HL-60 (cell line): ENCODE results near the gene STAG3.

Experiments used
- DNase-seq, 2 experiments: peaks; one replicate each; pipeline ENCODE4 v3.0.0-alpha.2; 2010 to 2020; ENCODE audit warnings: low read depth in 1 of 2, low spot score in 1 of 2
- H3K27ac ChIP-seq: fragments of 250-450 bp; sonication (Bioruptor Pico); replicated peaks from 2 replicates; pipeline ENCODE4 v1.5.1; 2020; ENCODE audit warnings: mild to moderate bottlenecking, moderate library complexity
- H3K27me3 ChIP-seq: fragments of 250-450 bp; sonication (Bioruptor Pico); 2 replicates; pipeline ENCODE4 v1.5.1; 2021; ENCODE audit warnings: mild to moderate bottlenecking, moderate library complexity; ENCODE audit not compliant: insufficient read depth, poor library complexity, severe bottlenecking
- H3K4me3 ChIP-seq: replicated peaks from 2 replicates; pipeline ENCODE4 v1.5.1; 2011; ENCODE audit warnings: mild to moderate bottlenecking, control low read depth, low read length; ENCODE audit not compliant: insufficient read depth
- CTCF ChIP-seq: IDR thresholded peaks from one replicate; pipeline ENCODE4 v1.5.1; 2011; ENCODE audit warnings: low read length, control low read depth, inconsistent platforms; ENCODE audit not compliant: insufficient read depth
- GABPA ChIP-seq: IDR thresholded peaks from 2 replicates; pipeline ENCODE4 v1.6.1; 2012; ENCODE audit warnings: low read depth
- POLR2AphosphoS5 ChIP-seq: IDR thresholded peaks from 2 replicates; pipeline ENCODE4 v1.6.1; 2012; ENCODE audit warnings: low read depth
- REST ChIP-seq: IDR thresholded peaks from 2 replicates; pipeline ENCODE4 v1.6.1; 2012; ENCODE audit warnings: low read depth; ENCODE audit not compliant: insufficient replicate concordance
- SPI1 ChIP-seq: IDR thresholded peaks from 2 replicates; pipeline ENCODE4 v1.6.1; 2012; ENCODE audit warnings: low read depth, mild to moderate bottlenecking, borderline replicate concordance

The STAG3 gene

GRCh38 chr7:100170101-100170897, 7.4 kb upstream of the STAG3 start:
- Histone ChIP-seq H3K27me3 (peaks cover 25% of the 10 kb centered on the region), H3K4me3 (no peak overlapping the region), H3K27ac (no peak overlapping the region)
- TF ChIP-seq GABPA: no peak
- TF ChIP-seq CTCF: no peak
- no peak for TF ChIP-seq POLR2AphosphoS5
- no peak for TF ChIP-seq SPI1
- TF ChIP-seq REST: no peak
- no peak for DNase-seq

GRCh38 chr7:100171087-100171681, 6.5 kb upstream of the STAG3 start:
- Histone ChIP-seq H3K4me3 (no peak overlapping the region), H3K27ac (no peak overlapping the region), H3K27me3 (peaks cover 25% of the 10 kb centered on the region)
- TF ChIP-seq REST (no peak), CTCF (no peak), GABPA (no peak), POLR2AphosphoS5 (no peak), SPI1 (no peak)
- DNase-seq: no peak

- no peak for TF ChIP-seq CTCF
- no peak for TF ChIP-seq SPI1
- TF ChIP-seq POLR2AphosphoS5: no peak
- no peak for TF ChIP-seq REST
- TF ChIP-seq GABPA: no peak
- Histone ChIP-seq H3K4me3 (no peak overlapping the region), H3K27ac (no peak overlapping the region), H3K27me3 (peaks cover 22% of the 10 kb centered on the region)
- DNase-seq: no peak
Observed at GRCh38 chr7:100171840-100172239, 5.9 kb upstream of the STAG3 start.
